Measurements from ENCODE around the gene ETFBKMT. TPM values are rescaled to one million over a fixed set of nuclear protein-coding genes. Genes with fewer than 3 reads are reported as not detected.
"Not testable (repeated sequence)": the region's sequence is repeated elsewhere in the genome, so short reads cannot be mapped to it uniquely, and the experiment has no call there.

ETFBKMT gene
- total RNA-seq, 1 experiment from 2014 or later: 2.4 TPM

- no peak for TF ChIP-seq EZH2 (IDR thresholded peaks at IDR 0.05; ENCODE audit: low read depth)
- TF ChIP-seq CTCF (conservative IDR thresholded peaks at IDR 0.05): no peak
- Histone ChIP-seq H3K9me3 (ENCODE audit: insufficient read depth, low read depth) (0 out of 2 replicates have a peak, but pooled peaks cover 8% of the 10 kb centered on the region), H3K79me2 (ENCODE audit: low read depth) (no peaks in the 10 kb centered on the region), H3K27ac (no peak overlapping the region), H3K36me3 (ENCODE audit: low read depth) (no peaks in the 10 kb centered on the region), H3K4me3 (no peak overlapping the region), H3K27me3 (ENCODE audit: insufficient read depth, low read depth) (no peaks in the 10 kb centered on the region), H3K4me1 (replicated peaks; ENCODE audit: insufficient read depth) (no peaks in the 10 kb centered on the region), H3F3A (ENCODE audit: insufficient read depth, low read depth) (no peaks in the 10 kb centered on the region), H2AFZ (no peak overlapping the region), H3K4me2 (no peak overlapping the region), H4K20me1 (ENCODE audit: insufficient read depth) (no peaks in the 10 kb centered on the region), H3K9me2 (ENCODE audit: insufficient read depth) (no peaks in the 10 kb centered on the region)
- ChIA-PET CTCF (interaction anchor here (0.7 kb wide), 1 partner anchor 78 kb away, joined by 9 read pairs; no protein-coding TSS in a partner anchor), POLR2A (ENCODE audit: unreplicated experiment) (interaction anchor here (0.7 kb wide), 1 partner anchor 659 kb away, joined by 5 read pairs; no protein-coding TSS in a partner anchor)
- intact Hi-C loops (cut with micrococcal nuclease; ENCODE audit: unreplicated experiment): no loop called here
- DNase-seq: no peak
- no TSS peak for BruUV-seq (replicated peaks)
These were observed 9.5 kb downstream of the ETFBKMT start for GRCh38 chr12:31669020-31669419.

GRCh38 chr12:31669582-31669981, 10.1 kb downstream of the ETFBKMT start:
- H2AFZ ChIP-seq; POLR2A ChIA-PET (ENCODE audit: unreplicated experiment); H3K36me3 ChIP-seq (ENCODE audit: low read depth); H3K9me3 ChIP-seq (ENCODE audit: insufficient read depth, low read depth); H3K9me2 ChIP-seq (ENCODE audit: insufficient read depth); BruUV-seq (replicated peaks); DNase-seq; CTCF ChIA-PET; H3K27me3 ChIP-seq (ENCODE audit: insufficient read depth, low read depth); H3K4me3 ChIP-seq; H3K27ac ChIP-seq; H3K4me1 ChIP-seq (replicated peaks; ENCODE audit: insufficient read depth); H3K4me2 ChIP-seq; H4K20me1 ChIP-seq (ENCODE audit: insufficient read depth); H3K79me2 ChIP-seq (ENCODE audit: low read depth); H3F3A ChIP-seq (ENCODE audit: insufficient read depth, low read depth); intact Hi-C loops (cut with micrococcal nuclease; ENCODE audit: unreplicated experiment): not testable (repeated sequence)

- Histone ChIP-seq H3K27ac (no peak overlapping the region), H3F3A (ENCODE audit: insufficient read depth, low read depth) (no peaks in the 10 kb centered on the region), H2AFZ (no peak overlapping the region), H3K36me3 (ENCODE audit: low read depth) (no peaks in the 10 kb centered on the region), H4K20me1 (ENCODE audit: insufficient read depth) (no peaks in the 10 kb centered on the region), H3K27me3 (ENCODE audit: insufficient read depth, low read depth) (no peaks in the 10 kb centered on the region), H3K9me2 (ENCODE audit: insufficient read depth) (no peaks in the 10 kb centered on the region), H3K4me3 (no peak overlapping the region), H3K4me1 (replicated peaks; ENCODE audit: insufficient read depth) (no peaks in the 10 kb centered on the region), H3K4me2 (no peak overlapping the region), H3K79me2 (ENCODE audit: low read depth) (no peaks in the 10 kb centered on the region), H3K9me3 (ENCODE audit: insufficient read depth, low read depth) (0 out of 2 replicates have a peak, but pooled peaks cover 8% of the 10 kb centered on the region)
- ChIA-PET CTCF (no interaction called here), POLR2A (ENCODE audit: unreplicated experiment) (no interaction called here)
- DNase-seq: no peak
- TF ChIP-seq EZH2 (IDR thresholded peaks at IDR 0.05; ENCODE audit: low read depth) (no peak), CTCF (conservative IDR thresholded peaks at IDR 0.05) (no peak)
- no TSS peak for BruUV-seq (replicated peaks)
- intact Hi-C loops (cut with micrococcal nuclease; ENCODE audit: unreplicated experiment): loop anchor here (5.0 kb wide), 1 partner anchor 370 kb away; no protein-coding TSS in a partner anchor
These were observed 13.0 kb downstream of the ETFBKMT start for GRCh38 chr12:31672521-31672920.
